DND-41 (cell line): Measurements from ENCODE around the gene STAMBP.

Experiments
- ATAC-seq: fragments of 200-7000 bp; cut with Tn5 transposase; 3 replicates; pipeline ENCODE4 v1.9.1; 2021; ENCODE audit warnings: low read depth; ENCODE audit not compliant: insufficient read depth
- DNase-seq: peaks from one replicate; pipeline ENCODE4 v3.0.0-alpha.2; 2020
- H2AFZ ChIP-seq: 2 replicates; pipeline ENCODE4 v1.6.0; 2012; ENCODE audit warnings: low read depth, low read length
- H3K27ac ChIP-seq: 2 replicates; pipeline ENCODE4 v1.5.1; 2012; ENCODE audit warnings: low read length, inconsistent platforms
- H3K27me3 ChIP-seq: fragments of 200-600 bp; sonication (generic); 2 replicates; pipeline ENCODE4 v1.6.0; 2012; ENCODE audit warnings: low read length, mild to moderate bottlenecking, inconsistent platforms; ENCODE audit not compliant: insufficient read depth, poor library complexity
- H3K36me3 ChIP-seq: 2 replicates; pipeline ENCODE4 v1.5.1; 2012; ENCODE audit warnings: low read length, inconsistent platforms; ENCODE audit not compliant: insufficient read depth
- H3K4me1 ChIP-seq: 2 replicates; pipeline ENCODE4 v1.5.1; 2012; ENCODE audit warnings: mild to moderate bottlenecking, low read length; ENCODE audit not compliant: insufficient read depth
- H3K4me2 ChIP-seq: 2 replicates; pipeline ENCODE4 v1.6.0; 2012; ENCODE audit warnings: mild to moderate bottlenecking, moderate library complexity, low read length, inconsistent platforms; ENCODE audit not compliant: insufficient read depth
- H3K4me3 ChIP-seq, 2 experiments: fragments of 200-600 bp in 1 of 2; shearing (Covaris generic) in 1 of 2; 2 replicates each; pipeline ENCODE4 v1.5.1; 2012 to 2016; ENCODE audit warnings: inconsistent platforms in 2 of 2, low read length in 2 of 2, mild to moderate bottlenecking in 2 of 2, low read depth in 1 of 2, moderate library complexity in 1 of 2
- H3K79me2 ChIP-seq: 2 replicates; pipeline ENCODE4 v1.6.0; 2012; ENCODE audit warnings: low read length, inconsistent platforms; ENCODE audit not compliant: insufficient read depth
- H3K9ac ChIP-seq: 2 replicates; pipeline ENCODE4 v1.6.0; 2012; ENCODE audit warnings: low read depth, mild to moderate bottlenecking, inconsistent platforms, low read length, moderate library complexity
- H3K9me3 ChIP-seq: 2 replicates; pipeline ENCODE4 v1.5.1; 2012; ENCODE audit warnings: low read length, moderate library complexity, mild to moderate bottlenecking, inconsistent platforms; ENCODE audit not compliant: insufficient read depth, severe bottlenecking
- H4K20me1 ChIP-seq: 2 replicates; pipeline ENCODE4 v1.6.0; 2012; ENCODE audit warnings: low read length; ENCODE audit not compliant: insufficient read depth
- EZH2 ChIP-seq: IDR thresholded peaks from 3 replicates; pipeline ENCODE4 v1.6.1; 2012; ENCODE audit warnings: borderline replicate concordance, low read depth, mild to moderate bottlenecking, moderate library complexity, low read length, inconsistent platforms; ENCODE audit not compliant: severe bottlenecking
- TF ChIP-seq, protein P1 (sequence below): IDR thresholded peaks from 2 replicates; pipeline ENCODE4 v1.5.1; 2012; ENCODE audit warnings: borderline replicate concordance, low read length, moderate library complexity, mild to moderate bottlenecking; ENCODE audit not compliant: poor library complexity, severe bottlenecking; ENCODE audit errors: extremely low read depth

Gene STAMBP

DNA sequence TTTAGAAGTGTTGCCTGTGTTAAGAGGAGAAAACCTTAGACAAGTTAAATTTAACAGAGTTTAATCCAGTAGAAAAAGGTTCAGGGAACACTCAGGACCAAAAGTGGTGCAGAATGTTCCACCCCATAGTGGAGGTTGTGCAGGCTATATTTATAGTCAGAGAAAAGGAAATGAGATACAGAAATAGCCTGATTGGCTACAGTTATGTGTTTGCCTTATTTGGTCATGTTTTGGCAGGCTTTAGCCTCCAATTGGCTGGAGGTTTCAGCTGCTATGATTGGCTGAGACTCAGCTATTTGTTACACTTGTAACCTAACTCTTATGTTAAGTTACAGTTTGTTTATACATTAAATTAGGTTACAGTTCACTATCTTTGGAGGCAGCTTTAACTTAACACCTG lies 4.2 kb downstream of the STAMBP start:
- H3K79me2 ChIP-seq = peaks cover 55% of the 10 kb centered on the region
- H3K27ac ChIP-seq = peak overlapping the region; percentile 42; the same call in 1 of the 2 replicates
- peaks cover 49% of the 10 kb centered on the region for H3K36me3 ChIP-seq
- no peaks in the 10 kb centered on the region for H3K27me3 ChIP-seq
- no peak overlapping the region for H2AFZ ChIP-seq
- H3K9me3 ChIP-seq = no peaks in the 10 kb centered on the region
- no peak overlapping the region for H3K9ac ChIP-seq
- no peaks in the 10 kb centered on the region; the same call in 1 of the 2 replicates for H4K20me1 ChIP-seq
- H3K4me1 ChIP-seq = peaks cover 39% of the 10 kb centered on the region
- no peak overlapping the region for H3K4me3 ChIP-seq
- no peak for TF ChIP-seq EZH2
- TF ChIP-seq, protein P1, sequence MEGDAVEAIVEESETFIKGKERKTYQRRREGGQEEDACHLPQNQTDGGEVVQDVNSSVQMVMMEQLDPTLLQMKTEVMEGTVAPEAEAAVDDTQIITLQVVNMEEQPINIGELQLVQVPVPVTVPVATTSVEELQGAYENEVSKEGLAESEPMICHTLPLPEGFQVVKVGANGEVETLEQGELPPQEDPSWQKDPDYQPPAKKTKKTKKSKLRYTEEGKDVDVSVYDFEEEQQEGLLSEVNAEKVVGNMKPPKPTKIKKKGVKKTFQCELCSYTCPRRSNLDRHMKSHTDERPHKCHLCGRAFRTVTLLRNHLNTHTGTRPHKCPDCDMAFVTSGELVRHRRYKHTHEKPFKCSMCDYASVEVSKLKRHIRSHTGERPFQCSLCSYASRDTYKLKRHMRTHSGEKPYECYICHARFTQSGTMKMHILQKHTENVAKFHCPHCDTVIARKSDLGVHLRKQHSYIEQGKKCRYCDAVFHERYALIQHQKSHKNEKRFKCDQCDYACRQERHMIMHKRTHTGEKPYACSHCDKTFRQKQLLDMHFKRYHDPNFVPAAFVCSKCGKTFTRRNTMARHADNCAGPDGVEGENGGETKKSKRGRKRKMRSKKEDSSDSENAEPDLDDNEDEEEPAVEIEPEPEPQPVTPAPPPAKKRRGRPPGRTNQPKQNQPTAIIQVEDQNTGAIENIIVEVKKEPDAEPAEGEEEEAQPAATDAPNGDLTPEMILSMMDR = no peak
- DNase-seq (peak; percentile 18), ATAC-seq (0 out of 3 replicates have a peak, but pooled peaks have one; percentile 13)
- peak overlapping the region; percentile 1; the same call in 1 of the 2 replicates for H3K4me2 ChIP-seq

GRCh38 chr2:73836141-73836943 lies 7.6 kb downstream of the STAMBP start:
- no peak; the same call in 2 of the 3 replicates for ATAC-seq
- no peak overlapping the region for H3K4me2 ChIP-seq
- no peak for DNase-seq
- H3K79me2 ChIP-seq = peaks cover 40% of the 10 kb centered on the region
- peaks cover 61% of the 10 kb centered on the region for H3K36me3 ChIP-seq
- no peak overlapping the region for H3K4me3 ChIP-seq
- H3K9me3 ChIP-seq = no peaks in the 10 kb centered on the region
- no peaks in the 10 kb centered on the region for H3K27me3 ChIP-seq
- peaks cover 16% of the 10 kb centered on the region for H3K4me1 ChIP-seq
- TF ChIP-seq, protein P1 = no peak
- TF ChIP-seq EZH2 = no peak
- H3K9ac ChIP-seq = no peak overlapping the region
- no peak overlapping the region for H3K27ac ChIP-seq
- no peaks in the 10 kb centered on the region; the same call in 1 of the 2 replicates for H4K20me1 ChIP-seq
- H2AFZ ChIP-seq = no peak overlapping the region

- H3K36me3 ChIP-seq = peaks cover 58% of the 10 kb centered on the region
- no peak for TF ChIP-seq EZH2
- TF ChIP-seq, protein P1 = no peak
- peaks cover 3% of the 10 kb centered on the region; the same call in 1 of the 2 replicates for H4K20me1 ChIP-seq
Measured at GRCh38 chr2:73837847-73838585, 9.3 kb downstream of the STAMBP start.

More at GRCh38 chr2:73837847-73838585, 9.3 kb downstream of the STAMBP start:
- no peak for ATAC-seq
- H3K27ac ChIP-seq = no peak overlapping the region
- H3K27me3 ChIP-seq = no peaks in the 10 kb centered on the region
- H3K9ac ChIP-seq = no peak overlapping the region
- H3K4me3 ChIP-seq = no peak overlapping the region
- H3K79me2 ChIP-seq = peaks cover 37% of the 10 kb centered on the region
- no peak overlapping the region for H3K4me2 ChIP-seq
- H3K4me1 ChIP-seq = peaks cover 3% of the 10 kb centered on the region
- DNase-seq = no peak
- H2AFZ ChIP-seq = no peak overlapping the region
- H3K9me3 ChIP-seq = no peaks in the 10 kb centered on the region
